H1 (cell line): ENCODE measurements around the gene CASS4. TPM values are rescaled to one million over a fixed set of nuclear protein-coding genes. Genes with fewer than 3 reads are reported as not detected.

Experiments used
- CTCF ChIA-PET: fragments of 300-600 bp; sonication (Branson Sonifier 250); formaldehyde crosslinking; loops from one replicate; lab custom pipeline; 2021; ENCODE audit not compliant: partially characterized antibody; lab: Charles Lee
- POLR2A ChIA-PET: fragments of 300-600 bp; sonication (Branson Sonifier 250); formaldehyde crosslinking; loops from one replicate; lab custom pipeline; 2021; ENCODE audit warnings: inconsistent platforms; ENCODE audit not compliant: partially characterized antibody; lab: Charles Lee
- DNase-seq, 2 experiments: peaks; one replicate each; pipeline versions ENCODE4 v3.0.0 to v3.0.0-alpha.2; 2010 to 2022; ENCODE audit warnings: low spot score in 2 of 2, low read depth in 1 of 2, mixed read lengths in 1 of 2
- FAIRE-seq: peaks from 2 replicates; lab custom pipeline; 2011; peaks lifted over from hg19 to GRCh38; lab: Jason Lieb, UNC
- H2AFZ ChIP-seq: 2 replicates; pipeline ENCODE4 v1.8.1; 2012; ENCODE audit warnings: low read length, inconsistent platforms
- H2AK5ac ChIP-seq: 2 replicates; pipeline ENCODE4 v1.6.1; 2013; ENCODE audit warnings: low read depth, low read length
- H2BK120ac ChIP-seq: replicated peaks from 2 replicates; pipeline ENCODE3; 2013; ENCODE audit warnings: low read depth, low read length, inconsistent platforms
- H2BK12ac ChIP-seq: 2 replicates; pipeline ENCODE4 v1.6.1; 2013; ENCODE audit warnings: low read depth, low read length
- H2BK15ac ChIP-seq: 2 replicates; pipeline ENCODE4 v1.6.1; 2013; ENCODE audit warnings: low read length
- H2BK20ac ChIP-seq: 2 replicates; pipeline ENCODE4 v1.6.1; 2013; ENCODE audit warnings: low read length
- H2BK5ac ChIP-seq: 2 replicates; pipeline ENCODE4 v1.6.1; 2013; ENCODE audit warnings: low read depth, low read length
- H3K14ac ChIP-seq: 2 replicates; pipeline ENCODE4 v1.6.1; 2013; ENCODE audit warnings: inconsistent platforms; ENCODE audit not compliant: insufficient read length
- H3K18ac ChIP-seq: 2 replicates; pipeline ENCODE4 v1.6.1; 2013; ENCODE audit warnings: low read length; ENCODE audit errors: extremely low read depth
- H3K23ac ChIP-seq: 2 replicates; pipeline ENCODE4 v1.6.1; 2013; ENCODE audit warnings: inconsistent platforms; ENCODE audit not compliant: insufficient read length
- H3K23me2 ChIP-seq: 2 replicates; pipeline ENCODE4 v1.6.1; 2013; ENCODE audit warnings: low read depth, low read length
- H3K27ac ChIP-seq: 2 replicates; pipeline ENCODE4 v1.6.1; 2011; ENCODE audit warnings: low read depth, low read length, inconsistent platforms
- H3K27me3 ChIP-seq, 4 experiments: replicated peaks in 1 of 4; 1 replicate in 1 of 4; 2 replicates in 3 of 4; pipeline versions ENCODE4 v1.6.1 to v1.8.1; 2011 to 2013; ENCODE audit warnings: low read length in 3 of 4, mild to moderate bottlenecking in 3 of 4, inconsistent platforms in 2 of 4, mixed read lengths in 2 of 4, moderate library complexity in 1 of 4; ENCODE audit not compliant: control insufficient read depth in 3 of 4, insufficient read depth in 3 of 4; ENCODE audit errors: extremely low read depth in 1 of 4
- H3K36me3 ChIP-seq, 4 experiments: 2 replicates each; pipeline versions ENCODE4 v1.6.1 to v1.8.1; 2011 to 2013; ENCODE audit warnings: mild to moderate bottlenecking in 4 of 4, low read length in 3 of 4, moderate library complexity in 2 of 4, control low read depth in 1 of 4, inconsistent platforms in 1 of 4; ENCODE audit not compliant: insufficient read depth in 4 of 4, control insufficient read depth in 2 of 4
- H3K4ac ChIP-seq: replicated peaks from 2 replicates; pipeline ENCODE3; 2013; ENCODE audit warnings: low read length, low read depth, mixed read lengths, inconsistent platforms; ENCODE audit not compliant: insufficient read length
- H3K4me1 ChIP-seq, 4 experiments: replicated peaks in 1 of 4; 1 replicate in 1 of 4; 2 replicates in 3 of 4; pipeline versions ENCODE4 v1.6.1 to v1.8.1; 2011 to 2013; ENCODE audit warnings: low read length in 3 of 4, inconsistent platforms in 2 of 4, mixed read lengths in 1 of 4; ENCODE audit not compliant: insufficient read depth in 4 of 4, control insufficient read depth in 3 of 4
- H3K4me2 ChIP-seq, 2 experiments: 2 replicates each; pipeline versions ENCODE4 v1.6.1 to v1.8.1; 2011 to 2013; ENCODE audit warnings: low read depth in 2 of 2, low read length in 2 of 2, control low read depth in 1 of 2, inconsistent platforms in 1 of 2, mild to moderate bottlenecking in 1 of 2; ENCODE audit not compliant: insufficient read depth in 1 of 2
- H3K4me3 ChIP-seq, 4 experiments: fragments of 200-600, 300-600 bp in 1 of 4; sonication (generic), shearing (Covaris generic), sonication (Bioruptor Twin) in 1 of 4; 2 replicates each; pipeline versions ENCODE4 v1.5.1 to v1.8.1; 2011 to 2016; ENCODE audit warnings: low read length in 4 of 4, low read depth in 3 of 4, control low read depth in 2 of 4, inconsistent platforms in 2 of 4, mild to moderate bottlenecking in 2 of 4, mixed read lengths in 1 of 4, moderate library complexity in 1 of 4; ENCODE audit not compliant: insufficient read depth in 2 of 4; ENCODE audit errors: extremely low read depth in 1 of 4
- H3K56ac ChIP-seq: replicated peaks from 2 replicates; pipeline ENCODE3; 2013; ENCODE audit warnings: low read depth, mild to moderate bottlenecking, mixed read lengths, low read length, inconsistent platforms; ENCODE audit not compliant: insufficient read length
- H3K79me1 ChIP-seq: 2 replicates; pipeline ENCODE4 v1.6.1; 2013; ENCODE audit warnings: low read depth, low read length, control low read depth
- H3K79me2 ChIP-seq, 2 experiments: 2 replicates each; pipeline versions ENCODE4 v1.6.1 to v1.8.1; 2012 to 2013; ENCODE audit warnings: low read length in 2 of 2, mild to moderate bottlenecking in 2 of 2, inconsistent platforms in 1 of 2; ENCODE audit not compliant: insufficient read depth in 2 of 2, control insufficient read depth in 1 of 2
- H3K9ac ChIP-seq, 4 experiments: replicated peaks in 1 of 4; 1 replicate in 1 of 4; 2 replicates in 3 of 4; pipeline versions ENCODE4 v1.6.1 to v1.8.1; 2011 to 2013; ENCODE audit warnings: low read depth in 3 of 4, low read length in 3 of 4, control low read depth in 2 of 4, mild to moderate bottlenecking in 2 of 4, moderate library complexity in 2 of 4, inconsistent platforms in 1 of 4; ENCODE audit errors: extremely low read depth in 1 of 4
- H3K9me3 ChIP-seq, 2 experiments: 2 replicates each; pipeline versions ENCODE4 v1.6.1 to v1.8.1; 2012 to 2013; ENCODE audit warnings: mild to moderate bottlenecking in 2 of 2, moderate library complexity in 2 of 2, control low read depth in 1 of 2, inconsistent platforms in 1 of 2, low read depth in 1 of 2, low read length in 1 of 2, mixed read lengths in 1 of 2; ENCODE audit not compliant: insufficient read depth in 2 of 2
- H4K20me1 ChIP-seq, 2 experiments: replicated peaks in 1 of 2; 2 replicates each; pipeline versions ENCODE3 to v1.8.1; 2011 to 2013; ENCODE audit warnings: inconsistent platforms in 2 of 2, low read length in 2 of 2, mild to moderate bottlenecking in 1 of 2; ENCODE audit not compliant: insufficient read depth in 2 of 2, control insufficient read depth in 1 of 2
- H4K5ac ChIP-seq: 2 replicates; pipeline ENCODE4 v1.6.1; 2013; ENCODE audit warnings: low read length, low read depth, mixed read lengths, inconsistent platforms; ENCODE audit not compliant: insufficient read length
- H4K8ac ChIP-seq: 2 replicates; pipeline ENCODE4 v1.8.0; 2013; ENCODE audit warnings: mild to moderate bottlenecking, moderate library complexity, low read length, inconsistent platforms; ENCODE audit not compliant: insufficient read depth; ENCODE audit errors: extremely low read depth
- H4K91ac ChIP-seq: replicated peaks from 2 replicates; pipeline ENCODE3; 2013; ENCODE audit warnings: low read length, mixed read lengths, inconsistent platforms; ENCODE audit not compliant: insufficient read length
- ASH2L ChIP-seq: fragments of 200-600, 300-600 bp; sonication (generic); IDR thresholded peaks from one replicate; pipeline ENCODE4 v1.7.1; 2017; ENCODE audit warnings: low read length
- BACH1 ChIP-seq: IDR thresholded peaks from 2 replicates; pipeline ENCODE4 v1.6.1; 2012; ENCODE audit warnings: low read length, improper control_type of control experiment
- CBX5 ChIP-seq: fragments of 300-800, 300-1000 bp; sonication (generic); IDR thresholded peaks from 2 replicates; pipeline ENCODE4 v1.7.1; 2016; ENCODE audit warnings: antibody characterized with exemption, low read length, low read depth
- EP300 ChIP-seq, 2 experiments: IDR thresholded peaks; 1 replicate in 1 of 2; 2 replicates in 1 of 2; pipeline ENCODE4 v1.6.1; 2011 to 2012; ENCODE audit warnings: low read depth in 2 of 2, low read length in 2 of 2, mild to moderate bottlenecking in 2 of 2, borderline replicate concordance in 1 of 2, inconsistent platforms in 1 of 2, moderate library complexity in 1 of 2
- EZH2 ChIP-seq: fragments of 200-600 bp; sonication (generic); IDR thresholded peaks from 2 replicates; pipeline ENCODE4 v1.7.1; 2012; ENCODE audit warnings: low read depth, mild to moderate bottlenecking, moderate library complexity, low read length, inconsistent platforms; ENCODE audit not compliant: severe bottlenecking
- GABPA ChIP-seq: IDR thresholded peaks from 2 replicates; pipeline ENCODE4 v1.6.1; 2011; ENCODE audit warnings: mild to moderate bottlenecking, low read length, moderate library complexity, borderline replicate concordance; ENCODE audit not compliant: insufficient read depth
- JUND ChIP-seq: IDR thresholded peaks from 2 replicates; pipeline ENCODE4 v1.6.1; 2011; ENCODE audit warnings: mild to moderate bottlenecking, improper control_type of control experiment, low read length
- KDM4A ChIP-seq: IDR thresholded peaks from one replicate; pipeline ENCODE4 v1.7.1; 2012; ENCODE audit warnings: low read depth, mild to moderate bottlenecking, moderate library complexity, low read length, inconsistent platforms; ENCODE audit not compliant: severe bottlenecking
- NANOG ChIP-seq: IDR thresholded peaks from 2 replicates; pipeline ENCODE4 v1.6.1; 2011; ENCODE audit warnings: low read length, low read depth, mild to moderate bottlenecking, inconsistent platforms; ENCODE audit not compliant: insufficient read depth, poor library complexity, severe bottlenecking
- SIRT6 ChIP-seq: IDR thresholded peaks from one replicate; pipeline ENCODE4 v1.7.1; 2012; ENCODE audit warnings: low read length, inconsistent platforms
- SP1 ChIP-seq: IDR thresholded peaks from 2 replicates; pipeline ENCODE4 v1.6.1; 2011; ENCODE audit warnings: low read depth, low read length
- SP2 ChIP-seq: IDR thresholded peaks from 2 replicates; pipeline ENCODE4 v1.6.1; 2012; ENCODE audit warnings: mild to moderate bottlenecking, low read length, inconsistent platforms
- ZNF274 ChIP-seq: IDR thresholded peaks from 2 replicates; pipeline ENCODE4 v1.7.0; 2012; ENCODE audit warnings: low read length, borderline replicate concordance; ENCODE audit errors: extremely low read depth
- WGBS, 2 experiments: shearing (Covaris generic) in 1 of 2; methylation state at CpG; one replicate each; pipeline versions ENCODE4 v1.1.6 to v1.1.7; 2013 to 2015; ENCODE audit warnings: low lambda C conversion rate in 2 of 2, mixed read lengths in 2 of 2, inconsistent platforms in 1 of 2, low coverage in 1 of 2, missing lambda C conversion rate in 1 of 2; ENCODE audit not compliant: insufficient replicate concordance in 2 of 2, insufficient coverage in 1 of 2, insufficient read length in 1 of 2; ENCODE audit errors: extremely low coverage in 1 of 2, missing lambda C conversion rate in 1 of 2; 5-methylcytosine and 5-hydroxymethylcytosine counted together
- polyA plus RNA-seq, 7 experiments: library from polyadenylated mRNA; depleted of rRNA in 3 of 7; stranded (reverse) in 5 of 7; unstranded in 2 of 7; fragments of >200 nt in 5 of 7; fragments of 200-250 nt in 2 of 7; gene quantifications; 1 replicate in 5 of 7; 2 replicates in 1 of 7; 4 replicates in 1 of 7; pipeline versions ENCODE4 v1.2.1 to v1.2.3, GENCODE V29; 2011 to 2013; ENCODE audit warnings: missing spikeins in 2 of 7, mixed read lengths in 2 of 7
- total RNA-seq: library from RNA; stranded (reverse); fragmentation: NEBNext Ultra II Directional; extraction: Animal tissue kit (Norgen Biotek cat#: 25700); gene quantifications from 2 replicates; pipeline ENCODE4 v1.2.1, GENCODE V29; 2021
- TF ChIP-seq, protein P1 (sequence below): IDR thresholded peaks from 2 replicates; pipeline ENCODE4 v1.6.1; 2011; ENCODE audit warnings: low read depth, mild to moderate bottlenecking, low read length; ENCODE audit not compliant: insufficient read depth

Gene CASS4
- total and polyA plus RNA-seq, 2 of the 8 experiments (the other 6 are each of a cell fraction or from before 2014, with no cell fraction given), result not detected

DNA sequence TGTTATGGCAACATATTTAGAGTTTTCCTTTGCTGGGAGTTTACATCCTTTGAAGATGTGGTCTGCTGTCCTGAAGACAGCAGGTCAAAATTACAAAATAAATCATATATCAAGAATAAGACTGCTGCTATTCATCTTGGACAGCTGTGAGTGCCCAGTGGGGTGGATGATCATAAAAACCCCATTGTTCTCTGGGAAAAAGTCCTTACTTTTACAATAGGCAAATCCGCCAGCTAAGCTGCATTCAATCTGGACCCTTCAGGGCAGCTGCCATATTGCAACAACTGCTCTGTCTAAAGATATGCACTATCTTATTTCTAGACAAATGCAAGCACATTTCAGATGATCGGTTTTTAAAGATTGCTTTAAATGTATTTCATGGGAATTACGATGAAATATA lies 19.4 kb downstream of the CASS4 start:
- Histone ChIP-seq H3K27me3 (no peaks in the 10 kb centered on the region), H3K56ac (no peak overlapping the region), H3K79me2 (no peaks in the 10 kb centered on the region), H3K4me1 (no peaks in the 10 kb centered on the region), H4K5ac (no peak overlapping the region), H2BK12ac (no peak overlapping the region), H3K18ac (no peak overlapping the region), H4K20me1 (peaks cover 0 to 1% of the 10 kb centered on the region in 2 experiments), H3K79me1 (no peaks in the 10 kb centered on the region), H2AK5ac (no peak overlapping the region), H2AFZ (no peak overlapping the region)
- POLR2A ChIA-PET, result no interaction called here
- WGBS, 2 experiments, result 80% methylated on average over 3 of the region's 3 CpGs; no CpG with 5 or more reads in 1 of the 2 experiments
- TF ChIP-seq SP2 (no peak), BACH1 (no peak), EZH2 (no peak), NANOG (no peak), GABPA (no peak), ZNF274 (no peak), EP300 (IDR thresholded peaks at IDR 0.05; ENCODE audit: borderline replicate concordance in 1 of 2, low read depth in 2 of 2, low read length in 2 of 2) (no peak), KDM4A (no peak), CBX5 (no peak), ASH2L (no peak), SIRT6 (no peak), JUND (no peak), SP1 (no peak)
- TF ChIP-seq, protein P1, sequence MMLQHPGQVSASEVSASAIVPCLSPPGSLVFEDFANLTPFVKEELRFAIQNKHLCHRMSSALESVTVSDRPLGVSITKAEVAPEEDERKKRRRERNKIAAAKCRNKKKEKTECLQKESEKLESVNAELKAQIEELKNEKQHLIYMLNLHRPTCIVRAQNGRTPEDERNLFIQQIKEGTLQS, result no peak
- TF ChIP-seq, all 59 proteins: peak for 0
- Histone ChIP-seq H3K4ac (no peak overlapping the region), H3K4me2 (no peak overlapping the region), H2BK5ac (no peak overlapping the region), H3K9me3 (no peaks in the 10 kb centered on the region), H3K4me3 (no peak overlapping the region), H3K9ac (no peak overlapping the region), H3K23ac (no peak overlapping the region), H3K36me3 (no peaks in the 10 kb centered on the region), H2BK20ac (no peak overlapping the region), H2BK15ac (no peak overlapping the region), H4K91ac (no peak overlapping the region), H3K23me2 (no peaks in the 10 kb centered on the region), H3K27ac (no peak overlapping the region), H2BK120ac (no peak overlapping the region), H4K8ac (no peak overlapping the region), H3K14ac (no peak overlapping the region)
- FAIRE-seq (no peak), DNase-seq (no peak)
- CTCF ChIA-PET, result interaction anchor here (0.9 kb wide), 1 partner anchor 146 kb away, joined by 4 read pairs; no protein-coding TSS in a partner anchor
